CD4-positive, CD25-positive, alpha-beta regulatory T cell (primary cell): Measurements from ENCODE around the gene ULK4. TPM values are rescaled to one million over a fixed set of nuclear protein-coding genes. Genes with fewer than 3 reads are reported as not detected.

Experiments used
- ATAC-seq, 2 donors: fragments of 150-1000 bp; cut with Tn5 transposase; one replicate each; pipeline ENCODE4 v1.10.0; 2021; ENCODE audit warnings: low read depth in 2 of 2, moderate number of reproducible peaks in 2 of 2, moderate library complexity in 1 of 2
- DNase-seq, 3 donors: peaks; one replicate each; pipeline versions ENCODE4 v3.0.0 to v3.0.0-alpha.2; 2012 to 2022; ENCODE audit warnings: mixed read lengths in 1 of 3
- H3K27ac ChIP-seq: one replicate; pipeline ENCODE4 v1.7.0; 2013; ENCODE audit warnings: mild to moderate bottlenecking, low read length; ENCODE audit not compliant: insufficient read depth, poor library complexity, severe bottlenecking
- H3K27me3 ChIP-seq: one replicate; pipeline ENCODE4 v1.7.0; 2013; ENCODE audit warnings: low read length; ENCODE audit not compliant: control insufficient read depth, insufficient read depth
- H3K36me3 ChIP-seq: one replicate; pipeline ENCODE4 v1.7.0; 2013; ENCODE audit warnings: mild to moderate bottlenecking, low read length, moderate library complexity; ENCODE audit not compliant: control insufficient read depth, insufficient read depth
- H3K4me1 ChIP-seq: 2 replicates; pipeline ENCODE4 v1.7.0; 2013; ENCODE audit warnings: mild to moderate bottlenecking, low read length; ENCODE audit not compliant: insufficient read depth, control insufficient read depth, poor library complexity, severe bottlenecking
- H3K4me3 ChIP-seq: one replicate; pipeline ENCODE4 v1.7.0; 2013; ENCODE audit warnings: low read depth, mild to moderate bottlenecking, low read length, moderate library complexity
- H3K9me3 ChIP-seq, 2 experiments: 1 replicate in 1 of 2; 2 replicates in 1 of 2; pipeline ENCODE4 v1.7.0; 2013; ENCODE audit warnings: low read length in 2 of 2, mild to moderate bottlenecking in 1 of 2, moderate library complexity in 1 of 2; ENCODE audit not compliant: control insufficient read depth in 2 of 2
- H3K27ac Mint-ChIP-seq, 3 donors: one replicate each; pipeline ENCODE4 v1.8.0; 2020 to 2022; ENCODE audit warnings: mild to moderate bottlenecking in 3 of 3, mixed read lengths in 3 of 3, moderate library complexity in 2 of 3
- H3K27me3 Mint-ChIP-seq: one replicate; pipeline ENCODE4 v1.8.0; 2022; ENCODE audit warnings: mild to moderate bottlenecking, mixed read lengths
- H3K36me3 Mint-ChIP-seq: one replicate; pipeline ENCODE4 v1.8.0; 2020; ENCODE audit warnings: mixed read lengths
- H3K4me1 Mint-ChIP-seq, 4 donors: one replicate each; pipeline ENCODE4 v1.8.0; 2020 to 2022; ENCODE audit warnings: mixed read lengths in 4 of 4, mild to moderate bottlenecking in 1 of 4
- H3K4me3 Mint-ChIP-seq, 4 donors: one replicate each; pipeline ENCODE4 v1.8.0; 2020 to 2022; ENCODE audit warnings: mild to moderate bottlenecking in 4 of 4, mixed read lengths in 4 of 4, moderate library complexity in 3 of 4
- H3K9me3 Mint-ChIP-seq, 7 donors: one replicate each; pipeline ENCODE4 v1.8.0; 2020 to 2022; ENCODE audit warnings: mixed read lengths in 7 of 7, mild to moderate bottlenecking in 3 of 7, moderate library complexity in 2 of 7
- polyA plus RNA-seq, 4 donors: library from polyadenylated mRNA; unstranded; fragments of 300-500 nt; fragmentation: Illumina TruSeq; gene quantifications; one replicate each; pipeline ENCODE4 v1.2.3, GENCODE V29; 2021
- total RNA-seq: library from RNA; stranded (reverse); gene quantifications from one replicate; pipeline ENCODE4 v1.2.3, GENCODE V29; 2022

The ULK4 gene
- total and polyA plus RNA-seq, 5 donors from 2014 or later: 9.3 to 27.2 (median 11.1) TPM

DNA sequence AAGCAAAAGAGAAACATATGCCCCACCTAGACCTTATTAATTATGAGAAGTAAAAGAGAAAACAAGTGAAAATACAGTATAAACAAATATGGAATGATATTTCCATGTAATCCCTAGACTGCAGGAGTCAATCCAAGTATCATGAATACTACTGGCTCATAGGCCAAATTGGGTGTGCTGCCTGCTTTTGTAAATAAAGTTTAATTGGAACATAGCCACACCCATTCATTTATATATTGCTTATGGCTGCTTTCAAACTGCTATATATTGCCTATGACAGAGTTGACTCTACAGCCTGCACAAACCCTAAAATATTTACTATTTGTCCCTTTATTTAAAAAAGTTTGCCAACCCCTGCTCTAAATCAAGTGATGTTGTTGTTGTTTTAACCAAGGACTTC lies 5.3 kb downstream of the ULK4 start:
- no peak overlapping the region for H3K27ac ChIP-seq
- Mint-ChIP-seq H3K27me3 (no peaks in the 10 kb centered on the region), H3K9me3 (no peaks in the 10 kb centered on the region), H3K36me3 (peaks cover 5% of the 10 kb centered on the region), H3K27ac (no peak overlapping the region), H3K4me1 (peaks cover 8 to 19% (median 17%) of the 10 kb centered on the region in 4 donors), H3K4me3 (peak overlapping the region in 1 of 4 donors; percentile 14)
- H3K9me3 ChIP-seq: no peaks in the 10 kb centered on the region
- DNase-seq (no peak), ATAC-seq (no peak)
- H3K36me3 ChIP-seq: peaks cover 9% of the 10 kb centered on the region
- H3K4me3 ChIP-seq: no peak overlapping the region
- no peaks in the 10 kb centered on the region for H3K27me3 ChIP-seq
- peaks cover 13% of the 10 kb centered on the region for H3K4me1 ChIP-seq

DNA sequence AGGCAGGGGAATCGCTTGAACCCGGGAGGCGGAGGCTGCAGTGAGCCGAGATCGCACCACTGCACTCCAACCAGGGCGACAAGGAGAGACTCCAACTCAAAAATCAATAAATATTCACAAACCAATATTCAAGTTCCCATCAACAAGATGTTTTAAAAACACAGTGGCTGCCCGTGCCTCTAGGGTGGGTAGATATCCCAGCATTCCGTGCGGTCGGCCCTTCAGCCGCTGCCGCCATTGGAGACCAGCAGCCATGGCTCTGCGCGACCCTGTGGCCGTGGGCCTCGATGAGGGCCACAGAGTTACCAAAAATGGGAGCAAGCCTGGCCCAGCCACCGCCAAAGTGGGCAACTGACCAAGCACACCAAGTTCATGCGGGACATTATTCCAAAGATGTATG lies 6.7 kb downstream of the ULK4 start:
- H3K4me3 ChIP-seq: no peak overlapping the region
- DNase-seq (no peak), ATAC-seq (no peak)
- H3K4me1 ChIP-seq: peaks cover 4% of the 10 kb centered on the region
- Mint-ChIP-seq H3K9me3 (no peaks in the 10 kb centered on the region), H3K4me1 (peaks cover 0 to 18% (median 7%) of the 10 kb centered on the region in 4 donors), H3K4me3 (no peak overlapping the region), H3K36me3 (peaks cover 12% of the 10 kb centered on the region), H3K27ac (no peak overlapping the region), H3K27me3 (no peaks in the 10 kb centered on the region)
- H3K9me3 ChIP-seq: no peaks in the 10 kb centered on the region
- no peaks in the 10 kb centered on the region for H3K27me3 ChIP-seq
- H3K27ac ChIP-seq: no peak overlapping the region
- H3K36me3 ChIP-seq: peaks cover 9% of the 10 kb centered on the region

DNA sequence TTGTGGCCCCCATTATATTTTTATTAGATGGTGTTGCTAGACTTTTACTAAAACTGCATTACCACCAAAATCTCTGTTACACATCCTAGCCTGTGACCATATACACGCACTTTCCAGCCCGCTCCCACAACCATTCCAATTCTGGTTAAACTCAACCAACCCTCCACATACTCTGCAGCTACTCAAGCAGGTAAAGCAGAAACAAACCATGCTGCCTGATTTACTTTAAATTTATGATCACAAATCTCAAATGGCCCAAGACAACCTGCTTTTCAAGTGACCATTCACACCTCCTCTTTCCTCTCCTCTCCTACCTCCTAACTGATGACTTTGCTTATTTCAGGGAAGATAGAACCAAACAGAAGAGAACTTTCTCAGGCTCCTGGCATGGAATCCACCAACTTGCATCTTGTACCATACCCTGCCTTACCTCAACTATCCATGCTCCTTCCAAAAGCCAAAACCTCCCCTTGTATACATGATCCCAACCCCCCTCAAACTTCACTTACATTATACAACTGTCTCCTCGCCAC lies 18.5 kb downstream of the ULK4 start:
- H3K27ac Mint-ChIP-seq: peak overlapping the region in 1 of 3 donors; percentile 1
- Histone ChIP-seq H3K9me3 (no peaks in the 10 kb centered on the region), H3K36me3 (peaks cover 5% of the 10 kb centered on the region), H3K4me3 (no peak overlapping the region), H3K27me3 (no peaks in the 10 kb centered on the region), H3K27ac (no peak overlapping the region), H3K4me1 (no peaks in the 10 kb centered on the region)
- peaks cover 50% of the 10 kb centered on the region for H3K36me3 Mint-ChIP-seq
- H3K9me3 Mint-ChIP-seq: no peaks in the 10 kb centered on the region
- no peak for ATAC-seq
- no peak overlapping the region for H3K4me3 Mint-ChIP-seq
- H3K27me3 Mint-ChIP-seq: no peaks in the 10 kb centered on the region
- peaks cover 0 to 7% (median 5%) of the 10 kb centered on the region in 4 donors for H3K4me1 Mint-ChIP-seq
- no peak for DNase-seq

DNA sequence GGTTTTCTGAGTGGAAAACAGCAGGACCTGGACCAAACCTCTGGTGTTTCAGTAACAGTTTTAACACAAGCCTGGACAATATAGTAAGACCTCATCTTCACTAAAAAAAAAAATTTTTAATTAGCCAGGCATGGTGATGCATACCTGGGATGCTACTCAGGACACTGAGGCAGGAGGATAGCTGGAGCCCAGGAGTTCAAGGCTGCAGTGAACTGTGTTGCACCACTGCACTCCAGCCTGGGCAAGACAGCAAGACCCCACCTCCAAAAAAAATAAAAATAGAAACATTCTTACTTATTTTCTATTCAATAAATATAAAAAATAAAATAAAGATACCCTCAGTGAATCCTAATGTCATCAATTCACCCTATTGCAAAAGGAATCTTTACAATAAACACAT lies 21.5 kb downstream of the ULK4 start:
- DNase-seq: no peak
- Mint-ChIP-seq H3K4me1 (peaks cover 0 to 12% (median 4%) of the 10 kb centered on the region in 4 donors), H3K27me3 (no peaks in the 10 kb centered on the region), H3K4me3 (no peak overlapping the region), H3K36me3 (peaks cover 38% of the 10 kb centered on the region), H3K27ac (no peak overlapping the region), H3K9me3 (peaks cover 0 to 2% (median 0%) of the 10 kb centered on the region in 7 donors)
- no peaks in the 10 kb centered on the region for H3K27me3 ChIP-seq
- H3K9me3 ChIP-seq: no peaks in the 10 kb centered on the region
- H3K4me3 ChIP-seq: no peak overlapping the region
- H3K4me1 ChIP-seq: no peaks in the 10 kb centered on the region
- no peak for ATAC-seq
- H3K36me3 ChIP-seq: no peaks in the 10 kb centered on the region
- no peak overlapping the region for H3K27ac ChIP-seq

DNA sequence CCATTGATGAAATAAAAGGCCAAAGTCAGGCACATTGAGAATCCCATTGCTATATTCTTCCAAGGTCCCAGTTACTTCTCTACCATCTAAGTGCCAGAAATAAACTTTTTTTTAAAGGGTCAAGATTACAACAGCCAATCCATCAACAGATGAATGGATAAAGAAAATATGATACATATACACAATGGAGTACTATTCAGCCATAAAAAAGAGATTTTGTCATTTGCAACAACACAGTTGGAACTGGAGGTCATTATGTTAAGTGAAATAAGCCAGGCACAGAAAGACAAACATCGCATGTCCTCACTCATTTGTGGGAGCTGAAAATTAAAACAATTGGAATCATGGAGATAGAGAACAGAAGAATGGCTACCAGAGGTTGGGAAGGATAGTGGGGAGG lies 25.5 kb downstream of the ULK4 start:
- no peak for DNase-seq

DNA sequence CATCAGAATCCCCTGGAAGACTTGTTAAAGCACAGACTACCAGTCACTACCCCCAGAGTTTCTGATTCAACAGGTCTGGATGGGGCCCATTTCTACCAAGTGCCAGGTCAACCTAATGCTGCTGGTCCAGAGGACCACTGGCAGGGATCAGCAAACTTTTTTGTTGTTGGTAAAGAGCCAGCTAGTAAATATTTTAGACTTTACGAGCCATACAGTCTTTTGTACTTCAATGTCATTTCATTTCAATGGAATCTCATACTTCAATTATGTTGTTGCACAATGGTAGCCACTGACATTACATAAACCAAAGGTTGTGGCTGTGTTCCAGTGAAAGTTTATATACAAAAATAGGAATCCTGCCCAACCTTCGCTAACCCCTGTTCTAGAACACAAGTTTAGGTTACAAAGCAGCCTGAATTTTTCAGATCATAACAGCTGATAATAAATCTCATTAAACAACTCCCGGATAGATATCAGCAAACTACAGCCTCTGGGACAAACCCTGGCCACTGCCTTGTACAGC lies 28.7 kb downstream of the ULK4 start:
- DNase-seq (no peak), ATAC-seq (no peak)
- no peak overlapping the region for H3K4me3 ChIP-seq
- H3K4me1 ChIP-seq: no peaks in the 10 kb centered on the region
- Mint-ChIP-seq H3K27me3 (no peaks in the 10 kb centered on the region), H3K4me1 (peaks cover 0 to 10% (median 8%) of the 10 kb centered on the region in 4 donors), H3K4me3 (no peak overlapping the region), H3K9me3 (peaks cover 0 to 2% (median 0%) of the 10 kb centered on the region in 7 donors), H3K27ac (no peak overlapping the region), H3K36me3 (peaks cover 46% of the 10 kb centered on the region)
- no peaks in the 10 kb centered on the region for H3K27me3 ChIP-seq
- H3K27ac ChIP-seq: no peak overlapping the region
- peaks cover 4% of the 10 kb centered on the region for H3K36me3 ChIP-seq
- H3K9me3 ChIP-seq: no peaks in the 10 kb centered on the region

More for the DNA sequence above, 25.5 kb downstream of the ULK4 start:
- Histone ChIP-seq H3K4me1 (no peaks in the 10 kb centered on the region), H3K36me3 (peaks cover 3% of the 10 kb centered on the region), H3K4me3 (no peak overlapping the region), H3K27ac (no peak overlapping the region), H3K9me3 (no peaks in the 10 kb centered on the region), H3K27me3 (no peaks in the 10 kb centered on the region)
- H3K4me3 Mint-ChIP-seq: no peak overlapping the region
- H3K9me3 Mint-ChIP-seq: peaks cover 0 to 2% (median 0%) of the 10 kb centered on the region in 7 donors
- H3K36me3 Mint-ChIP-seq: peaks cover 27% of the 10 kb centered on the region
- no peak overlapping the region for H3K27ac Mint-ChIP-seq
- no peak for ATAC-seq
- H3K4me1 Mint-ChIP-seq: peaks cover 0 to 9% (median 1%) of the 10 kb centered on the region in 4 donors
- no peaks in the 10 kb centered on the region for H3K27me3 Mint-ChIP-seq

DNA sequence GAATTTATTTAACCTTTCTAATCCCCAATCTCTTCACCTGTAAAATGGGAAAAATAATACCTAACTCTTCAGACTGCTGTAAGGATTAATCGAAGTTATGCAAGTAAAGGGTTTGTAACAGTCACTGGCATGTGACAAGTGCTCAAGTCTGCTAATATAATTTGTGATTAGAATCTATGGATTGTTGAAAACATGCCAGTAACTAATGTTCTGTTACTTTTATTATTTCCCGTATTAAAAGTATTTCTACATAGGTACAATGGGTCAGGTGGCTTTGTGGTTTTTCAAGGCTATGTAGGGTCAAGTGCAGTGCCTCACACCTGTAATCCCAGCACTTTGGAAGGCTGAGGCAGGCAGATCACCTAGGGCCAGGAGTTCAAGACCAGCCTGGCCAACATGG lies 29.4 kb downstream of the ULK4 start:
- Mint-ChIP-seq H3K27ac (no peak overlapping the region), H3K36me3 (peaks cover 51% of the 10 kb centered on the region)
- no peak for DNase-seq

DNA sequence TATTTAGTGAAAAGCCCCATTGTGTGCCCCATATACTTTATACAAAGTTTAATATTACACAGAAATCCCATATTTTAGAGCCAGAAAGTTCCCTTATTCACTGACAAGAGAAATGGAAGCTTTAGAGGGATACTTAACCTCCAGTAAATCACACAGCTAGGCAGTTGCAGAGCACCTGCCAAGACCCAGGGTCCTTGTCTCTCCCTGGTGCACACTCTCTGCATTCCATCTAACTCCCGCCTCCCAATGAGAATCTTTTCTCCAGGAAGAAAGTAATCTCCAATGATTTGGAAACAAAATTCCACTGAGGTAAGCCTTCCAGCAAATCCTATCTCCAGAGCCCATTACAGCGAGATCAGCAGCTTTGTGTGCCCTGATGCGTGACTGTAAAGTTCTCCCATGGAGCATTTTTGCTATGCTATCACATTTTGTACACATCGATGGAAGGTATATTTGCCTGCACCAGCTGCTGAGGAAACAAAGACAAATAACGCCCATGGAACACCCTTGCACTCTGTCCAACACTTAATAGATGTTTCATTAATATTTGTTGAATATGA lies 41.4 kb downstream of the ULK4 start:
- Histone ChIP-seq H3K4me3 (no peak overlapping the region), H3K27ac (no peak overlapping the region), H3K4me1 (no peaks in the 10 kb centered on the region), H3K27me3 (no peaks in the 10 kb centered on the region), H3K9me3 (no peaks in the 10 kb centered on the region), H3K36me3 (peaks cover 5% of the 10 kb centered on the region)
- H3K9me3 Mint-ChIP-seq: peaks cover 0 to 1% (median 0%) of the 10 kb centered on the region in 7 donors
- H3K4me3 Mint-ChIP-seq: no peak overlapping the region
- peaks cover 0 to 5% (median 3%) of the 10 kb centered on the region in 4 donors for H3K4me1 Mint-ChIP-seq
- no peak for DNase-seq
- no peak for ATAC-seq
- peak overlapping the region in 1 of 3 donors; percentile 17 for H3K27ac Mint-ChIP-seq
- peaks cover 22% of the 10 kb centered on the region for H3K36me3 Mint-ChIP-seq
- H3K27me3 Mint-ChIP-seq: no peaks in the 10 kb centered on the region

More for the DNA sequence above, 29.4 kb downstream of the ULK4 start:
- no peaks in the 10 kb centered on the region for H3K4me1 ChIP-seq
- H3K27me3 Mint-ChIP-seq: no peaks in the 10 kb centered on the region
- no peak overlapping the region for H3K4me3 ChIP-seq
- H3K4me1 Mint-ChIP-seq: peaks cover 0 to 10% (median 7%) of the 10 kb centered on the region in 4 donors
- peaks cover 4% of the 10 kb centered on the region for H3K36me3 ChIP-seq
- H3K9me3 ChIP-seq: no peaks in the 10 kb centered on the region
- H3K9me3 Mint-ChIP-seq: peaks cover 0 to 2% (median 0%) of the 10 kb centered on the region in 7 donors
- H3K27me3 ChIP-seq: no peaks in the 10 kb centered on the region
- H3K4me3 Mint-ChIP-seq: no peak overlapping the region
- H3K27ac ChIP-seq: no peak overlapping the region
- no peak for ATAC-seq
